ENCODE results near the gene HS3ST4. TPM values are rescaled to one million over a fixed set of nuclear protein-coding genes. Genes with fewer than 3 reads are reported as not detected.

Gene HS3ST4
- total RNA-seq, 1 experiment from 2014 or later, result not detected

DNA sequence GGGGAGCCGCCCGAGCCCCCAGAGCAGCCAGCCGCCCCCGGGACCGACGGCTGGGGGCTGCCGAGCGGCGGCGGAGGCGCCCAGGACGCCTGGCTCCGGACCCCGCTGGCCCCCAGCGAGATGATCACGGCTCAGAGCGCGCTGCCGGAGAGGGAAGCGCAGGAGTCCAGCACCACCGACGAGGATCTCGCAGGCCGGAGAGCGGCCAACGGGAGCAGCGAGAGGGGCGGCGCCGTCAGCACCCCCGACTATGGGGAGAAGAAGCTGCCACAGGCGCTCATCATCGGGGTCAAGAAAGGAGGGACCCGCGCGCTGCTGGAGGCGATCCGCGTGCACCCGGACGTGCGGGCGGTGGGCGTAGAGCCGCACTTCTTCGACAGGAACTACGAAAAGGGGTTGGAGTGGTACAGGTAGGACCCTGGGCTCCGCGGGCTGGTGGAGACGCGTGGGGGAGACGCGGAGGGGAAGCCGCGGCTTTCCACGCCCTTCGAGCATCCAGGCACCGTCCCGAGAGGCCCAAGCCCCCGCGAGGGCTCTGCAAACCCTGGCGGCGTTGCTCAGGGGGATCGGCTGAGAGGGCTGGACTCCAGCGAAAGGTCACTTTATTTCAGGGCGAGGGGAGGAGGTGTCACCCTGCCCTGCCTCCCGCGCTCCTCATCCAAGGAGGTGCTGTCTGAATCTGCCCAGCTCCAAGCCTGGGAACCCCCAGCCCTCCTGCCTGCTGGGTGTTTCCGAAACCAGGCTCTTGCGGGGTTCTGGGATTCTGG, 1.2 kb downstream of the HS3ST4 start:
- Histone ChIP-seq H3K27ac (ENCODE audit: low read length) (no peak overlapping the region), H3K4me1 (ENCODE audit: control insufficient read depth, insufficient read depth, low read length) (0 out of 2 replicates have a peak, but pooled peaks cover 2% of the 10 kb centered on the region), H3K4me3 (ENCODE audit: low read depth in 2 of 2, low read length in 2 of 2) (no peak overlapping the region), H3K9me3 (ENCODE audit: control insufficient read depth, insufficient read depth, low read depth, low read length) (no peaks in the 10 kb centered on the region), H3K27me3 (ENCODE audit: control insufficient read depth, insufficient read depth, low read length) (peaks cover 32% of the 10 kb centered on the region), H3K36me3 (ENCODE audit: control insufficient read depth, insufficient read depth, low read length) (no peaks in the 10 kb centered on the region; the same call in 1 of the 2 replicates)
- DNase-seq (ENCODE audit: low read depth, low spot score), result no peak
- ChIA-PET POLR2A (no interaction called here), CTCF (no interaction called here)
- no peak for ATAC-seq
- BruUV-seq (replicated peaks), result no TSS peak
- in situ Hi-C loops (cut with HindIII; ENCODE audit: low pct_unique_long_range_greater_than_20kb, low sequenced_read_pairs) (no loop called here), intact Hi-C loops (cut with micrococcal nuclease; ENCODE audit: unreplicated experiment) (no loop called here)
- no peak for TF ChIP-seq TCF7L2 (IDR thresholded peaks at IDR 0.05; ENCODE audit: low read depth, low read length)
- TF ChIP-seq POLR2AphosphoS5 (IDR thresholded peaks at IDR 0.05; ENCODE audit: low read depth, low read length), result no peak
- TF ChIP-seq SIN3A (IDR thresholded peaks at IDR 0.05; ENCODE audit: borderline replicate concordance, insufficient read depth, low read depth, low read length), result no peak
- TF ChIP-seq, protein P1, sequence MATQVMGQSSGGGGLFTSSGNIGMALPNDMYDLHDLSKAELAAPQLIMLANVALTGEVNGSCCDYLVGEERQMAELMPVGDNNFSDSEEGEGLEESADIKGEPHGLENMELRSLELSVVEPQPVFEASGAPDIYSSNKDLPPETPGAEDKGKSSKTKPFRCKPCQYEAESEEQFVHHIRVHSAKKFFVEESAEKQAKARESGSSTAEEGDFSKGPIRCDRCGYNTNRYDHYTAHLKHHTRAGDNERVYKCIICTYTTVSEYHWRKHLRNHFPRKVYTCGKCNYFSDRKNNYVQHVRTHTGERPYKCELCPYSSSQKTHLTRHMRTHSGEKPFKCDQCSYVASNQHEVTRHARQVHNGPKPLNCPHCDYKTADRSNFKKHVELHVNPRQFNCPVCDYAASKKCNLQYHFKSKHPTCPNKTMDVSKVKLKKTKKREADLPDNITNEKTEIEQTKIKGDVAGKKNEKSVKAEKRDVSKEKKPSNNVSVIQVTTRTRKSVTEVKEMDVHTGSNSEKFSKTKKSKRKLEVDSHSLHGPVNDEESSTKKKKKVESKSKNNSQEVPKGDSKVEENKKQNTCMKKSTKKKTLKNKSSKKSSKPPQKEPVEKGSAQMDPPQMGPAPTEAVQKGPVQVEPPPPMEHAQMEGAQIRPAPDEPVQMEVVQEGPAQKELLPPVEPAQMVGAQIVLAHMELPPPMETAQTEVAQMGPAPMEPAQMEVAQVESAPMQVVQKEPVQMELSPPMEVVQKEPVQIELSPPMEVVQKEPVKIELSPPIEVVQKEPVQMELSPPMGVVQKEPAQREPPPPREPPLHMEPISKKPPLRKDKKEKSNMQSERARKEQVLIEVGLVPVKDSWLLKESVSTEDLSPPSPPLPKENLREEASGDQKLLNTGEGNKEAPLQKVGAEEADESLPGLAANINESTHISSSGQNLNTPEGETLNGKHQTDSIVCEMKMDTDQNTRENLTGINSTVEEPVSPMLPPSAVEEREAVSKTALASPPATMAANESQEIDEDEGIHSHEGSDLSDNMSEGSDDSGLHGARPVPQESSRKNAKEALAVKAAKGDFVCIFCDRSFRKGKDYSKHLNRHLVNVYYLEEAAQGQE (IDR thresholded peaks at IDR 0.05; ENCODE audit: insufficient read depth in 1 of 2, low read depth in 2 of 2, low read length in 1 of 2), result no peak
- TF ChIP-seq, protein P2, sequence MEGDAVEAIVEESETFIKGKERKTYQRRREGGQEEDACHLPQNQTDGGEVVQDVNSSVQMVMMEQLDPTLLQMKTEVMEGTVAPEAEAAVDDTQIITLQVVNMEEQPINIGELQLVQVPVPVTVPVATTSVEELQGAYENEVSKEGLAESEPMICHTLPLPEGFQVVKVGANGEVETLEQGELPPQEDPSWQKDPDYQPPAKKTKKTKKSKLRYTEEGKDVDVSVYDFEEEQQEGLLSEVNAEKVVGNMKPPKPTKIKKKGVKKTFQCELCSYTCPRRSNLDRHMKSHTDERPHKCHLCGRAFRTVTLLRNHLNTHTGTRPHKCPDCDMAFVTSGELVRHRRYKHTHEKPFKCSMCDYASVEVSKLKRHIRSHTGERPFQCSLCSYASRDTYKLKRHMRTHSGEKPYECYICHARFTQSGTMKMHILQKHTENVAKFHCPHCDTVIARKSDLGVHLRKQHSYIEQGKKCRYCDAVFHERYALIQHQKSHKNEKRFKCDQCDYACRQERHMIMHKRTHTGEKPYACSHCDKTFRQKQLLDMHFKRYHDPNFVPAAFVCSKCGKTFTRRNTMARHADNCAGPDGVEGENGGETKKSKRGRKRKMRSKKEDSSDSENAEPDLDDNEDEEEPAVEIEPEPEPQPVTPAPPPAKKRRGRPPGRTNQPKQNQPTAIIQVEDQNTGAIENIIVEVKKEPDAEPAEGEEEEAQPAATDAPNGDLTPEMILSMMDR (IDR thresholded peaks at IDR 0.05), result no peak

DNA sequence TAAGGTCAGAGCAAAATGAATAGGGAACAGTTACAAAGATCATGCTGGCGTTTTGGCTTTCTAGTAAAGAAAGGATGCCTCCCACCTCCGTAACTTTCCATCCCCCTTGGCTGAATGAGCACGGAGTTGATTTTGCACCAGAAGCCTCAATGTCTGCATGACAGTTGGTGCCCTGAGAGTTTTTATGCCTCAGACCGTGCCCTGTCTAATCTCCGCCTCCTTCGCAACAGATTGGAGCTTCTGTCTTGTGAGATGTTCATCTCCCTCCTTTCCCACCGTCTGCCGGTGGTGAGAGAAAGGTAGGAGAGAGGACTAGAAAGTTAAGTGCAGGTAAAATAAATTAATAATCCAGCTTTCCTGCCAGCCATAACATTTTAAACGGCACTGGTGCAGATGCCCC, 1.9 kb downstream of the HS3ST4 start:
- TF ChIP-seq, protein P1 (IDR thresholded peaks at IDR 0.05; ENCODE audit: insufficient read depth in 1 of 2, low read depth in 2 of 2, low read length in 1 of 2), result no peak
- TF ChIP-seq, protein P2 (IDR thresholded peaks at IDR 0.05), result no peak
- TF ChIP-seq POLR2AphosphoS5 (IDR thresholded peaks at IDR 0.05; ENCODE audit: low read depth, low read length), result no peak
- no peak for TF ChIP-seq SIN3A (IDR thresholded peaks at IDR 0.05; ENCODE audit: borderline replicate concordance, insufficient read depth, low read depth, low read length)
- TF ChIP-seq TCF7L2 (IDR thresholded peaks at IDR 0.05; ENCODE audit: low read depth, low read length), result no peak
- POLR2A ChIA-PET, result no interaction called here
- no peaks in the 10 kb centered on the region; the same call in 1 of the 2 replicates for H3K36me3 ChIP-seq (ENCODE audit: control insufficient read depth, insufficient read depth, low read length)
- CTCF ChIA-PET, result no interaction called here
- DNase-seq (ENCODE audit: low read depth, low spot score), result no peak
- intact Hi-C loops (cut with micrococcal nuclease; ENCODE audit: unreplicated experiment) (no loop called here), in situ Hi-C loops (cut with HindIII; ENCODE audit: low pct_unique_long_range_greater_than_20kb, low sequenced_read_pairs) (no loop called here)
- no peaks in the 10 kb centered on the region for H3K9me3 ChIP-seq (ENCODE audit: control insufficient read depth, insufficient read depth, low read depth, low read length)
- peaks cover 30% of the 10 kb centered on the region for H3K27me3 ChIP-seq (ENCODE audit: control insufficient read depth, insufficient read depth, low read length)
- H3K4me3 ChIP-seq (ENCODE audit: low read depth in 2 of 2, low read length in 2 of 2), result no peak overlapping the region
- H3K4me1 ChIP-seq (ENCODE audit: control insufficient read depth, insufficient read depth, low read length), result 0 out of 2 replicates have a peak, but pooled peaks cover 2% of the 10 kb centered on the region
- no TSS peak for BruUV-seq (replicated peaks)
- ATAC-seq, result no peak
- H3K27ac ChIP-seq (ENCODE audit: low read length), result no peak overlapping the region

All from Panc1 (cell line).